ENCODE measurements around the gene MLNR. TPM values are rescaled to one million over a fixed set of nuclear protein-coding genes. Genes with fewer than 3 reads are reported as not detected.

MLNR gene
- polyA plus RNA-seq, 1 of the 3 experiments (the other 2 are of a cell fraction): not detected

DNA sequence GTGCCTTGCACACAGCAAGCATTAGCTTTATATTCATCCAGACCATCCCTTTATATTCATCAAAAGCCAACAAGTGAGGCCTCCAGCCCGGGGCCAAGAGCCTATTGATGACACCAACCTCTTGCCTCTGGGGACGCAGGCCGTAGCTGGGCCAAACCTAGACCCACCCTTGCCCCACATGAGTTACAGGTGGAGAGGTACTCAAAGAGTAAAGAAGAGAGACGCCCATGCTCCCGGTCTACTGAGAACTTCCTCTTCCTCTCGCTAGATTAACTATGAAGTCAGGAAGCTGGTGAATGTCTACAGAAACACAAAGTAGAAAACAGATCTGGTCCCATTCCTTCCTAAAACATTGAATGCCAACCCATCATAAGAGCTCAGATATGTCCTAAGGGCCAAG lies 3.8 kb upstream of the MLNR start:
- Histone ChIP-seq H3K79me2 (ENCODE audit: insufficient read depth) (no peaks in the 10 kb centered on the region), H2AFZ (ENCODE audit: low read depth) (no peak overlapping the region), H3K27me3 (ENCODE audit: insufficient read depth) (peaks cover 25% of the 10 kb centered on the region), H3K27ac (ENCODE audit: low read depth in 2 of 2, low read length in 1 of 2) (no peak overlapping the region), H3K9me2 (no peaks in the 10 kb centered on the region), H4K20me1 (ENCODE audit: insufficient read depth) (no peaks in the 10 kb centered on the region), H3K4me1 (ENCODE audit: control insufficient read depth in 1 of 2, insufficient read depth in 2 of 2, low read depth in 1 of 2, low read length in 1 of 2) (peaks cover 0 to 5% of the 10 kb centered on the region in 2 experiments; a peak in 1 of 4 replicates), H3K4me2 (no peak overlapping the region), H3K9ac (no peak overlapping the region), H3K36me3 (replicated peaks in 1 of 2; ENCODE audit: control insufficient read depth in 1 of 2, insufficient read depth in 2 of 2, low read length in 1 of 2) (peaks cover 0 to 7% of the 10 kb centered on the region in 2 experiments), H3F3A (replicated peaks; ENCODE audit: insufficient read depth) (peaks cover 7% of the 10 kb centered on the region), H3K4me3 (ENCODE audit: low read depth in 2 of 2, low read length in 1 of 2) (no peak overlapping the region), H3K9me3 (no peaks in the 10 kb centered on the region)
- POLR2A ChIA-PET: no interaction called here
- DNase-seq: no peak
- WGBS (ENCODE audit: low lambda C conversion rate): 90% methylated on average over 6 of the region's 6 CpGs
- CTCF ChIA-PET: interaction anchor here (1.6 kb wide), 1 partner anchor 24 kb away, joined by 5 read pairs; no protein-coding TSS in a partner anchor
- TF ChIP-seq TCF12 (IDR thresholded peaks at IDR 0.05) (no peak), RAD21 (IDR thresholded peaks at IDR 0.05; ENCODE audit: low read length) (no peak), GABPA (IDR thresholded peaks at IDR 0.05; ENCODE audit: low read depth) (no peak), POLR2AphosphoS5 (IDR thresholded peaks at IDR 0.05; ENCODE audit: low read depth, low read length) (no peak), RXRA (IDR thresholded peaks at IDR 0.05; ENCODE audit: borderline replicate concordance, low read depth) (no peak), RFX5 (IDR thresholded peaks at IDR 0.05; ENCODE audit: low read length) (no peak)

DNA sequence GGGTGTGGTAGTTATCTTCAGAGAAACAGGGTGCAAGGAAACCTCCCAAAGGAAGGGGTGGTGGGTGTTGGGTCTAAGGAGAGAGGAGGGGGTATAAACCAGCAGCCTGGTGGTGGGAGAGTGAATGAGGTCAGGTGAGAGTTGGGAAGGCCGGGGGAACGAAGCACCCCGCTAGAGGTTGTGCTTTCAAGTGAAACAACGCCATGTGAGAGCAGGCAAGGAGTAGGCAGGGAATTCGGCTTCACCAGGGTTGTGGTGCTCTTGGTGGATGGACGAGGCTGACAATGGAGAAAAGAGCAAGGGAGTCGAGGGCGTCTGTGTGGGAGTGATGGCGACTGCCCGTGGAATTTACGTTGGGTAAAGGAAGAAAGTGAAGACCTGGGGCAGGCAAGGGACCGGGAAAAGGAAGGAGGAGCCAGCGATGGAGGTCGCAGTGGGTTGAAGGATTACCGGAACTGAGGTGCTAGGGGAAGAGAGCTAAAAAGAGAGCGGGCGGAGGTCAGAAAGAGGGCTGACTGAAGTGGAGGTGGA lies 2.1 kb upstream of the MLNR start:
- POLR2A ChIA-PET: no interaction called here
- Histone ChIP-seq H3K27me3 (ENCODE audit: insufficient read depth) (peaks cover 40% of the 10 kb centered on the region), H3K9me3 (no peaks in the 10 kb centered on the region), H3K9ac (no peak overlapping the region), H2AFZ (ENCODE audit: low read depth) (no peak overlapping the region), H3K79me2 (ENCODE audit: insufficient read depth) (no peaks in the 10 kb centered on the region), H3K4me3 (ENCODE audit: low read depth in 2 of 2, low read length in 1 of 2) (no peak overlapping the region), H3K27ac (ENCODE audit: low read depth in 2 of 2, low read length in 1 of 2) (no peak overlapping the region), H3F3A (replicated peaks; ENCODE audit: insufficient read depth) (peaks cover 7% of the 10 kb centered on the region), H4K20me1 (ENCODE audit: insufficient read depth) (no peaks in the 10 kb centered on the region), H3K4me2 (no peak overlapping the region), H3K36me3 (replicated peaks in 1 of 2; ENCODE audit: control insufficient read depth in 1 of 2, insufficient read depth in 2 of 2, low read length in 1 of 2) (no peaks in the 10 kb centered on the region), H3K4me1 (ENCODE audit: control insufficient read depth in 1 of 2, insufficient read depth in 2 of 2, low read depth in 1 of 2, low read length in 1 of 2) (peaks cover 0 to 5% of the 10 kb centered on the region in 2 experiments; a peak in 1 of 4 replicates), H3K9me2 (no peaks in the 10 kb centered on the region)
- CTCF ChIA-PET: interaction anchor here (1.6 kb wide), 1 partner anchor 22 kb away, joined by 4 read pairs; no protein-coding TSS in a partner anchor
- no peak for TF ChIP-seq MEF2A (IDR thresholded peaks at IDR 0.05; ENCODE audit: borderline replicate concordance, low read depth)
- TF ChIP-seq, protein P1, sequence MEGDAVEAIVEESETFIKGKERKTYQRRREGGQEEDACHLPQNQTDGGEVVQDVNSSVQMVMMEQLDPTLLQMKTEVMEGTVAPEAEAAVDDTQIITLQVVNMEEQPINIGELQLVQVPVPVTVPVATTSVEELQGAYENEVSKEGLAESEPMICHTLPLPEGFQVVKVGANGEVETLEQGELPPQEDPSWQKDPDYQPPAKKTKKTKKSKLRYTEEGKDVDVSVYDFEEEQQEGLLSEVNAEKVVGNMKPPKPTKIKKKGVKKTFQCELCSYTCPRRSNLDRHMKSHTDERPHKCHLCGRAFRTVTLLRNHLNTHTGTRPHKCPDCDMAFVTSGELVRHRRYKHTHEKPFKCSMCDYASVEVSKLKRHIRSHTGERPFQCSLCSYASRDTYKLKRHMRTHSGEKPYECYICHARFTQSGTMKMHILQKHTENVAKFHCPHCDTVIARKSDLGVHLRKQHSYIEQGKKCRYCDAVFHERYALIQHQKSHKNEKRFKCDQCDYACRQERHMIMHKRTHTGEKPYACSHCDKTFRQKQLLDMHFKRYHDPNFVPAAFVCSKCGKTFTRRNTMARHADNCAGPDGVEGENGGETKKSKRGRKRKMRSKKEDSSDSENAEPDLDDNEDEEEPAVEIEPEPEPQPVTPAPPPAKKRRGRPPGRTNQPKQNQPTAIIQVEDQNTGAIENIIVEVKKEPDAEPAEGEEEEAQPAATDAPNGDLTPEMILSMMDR (IDR thresholded peaks at IDR 0.05): no peak
- TF ChIP-seq YY1 (IDR thresholded peaks at IDR 0.05; ENCODE audit: low read depth): no peak
- TF ChIP-seq EP300 (IDR thresholded peaks at IDR 0.05; ENCODE audit: borderline replicate concordance in 1 of 2, low read depth in 1 of 2, low read length in 1 of 2): no peak
- TF ChIP-seq RXRA (IDR thresholded peaks at IDR 0.05; ENCODE audit: borderline replicate concordance, low read depth): no peak
- TF ChIP-seq, protein P2, sequence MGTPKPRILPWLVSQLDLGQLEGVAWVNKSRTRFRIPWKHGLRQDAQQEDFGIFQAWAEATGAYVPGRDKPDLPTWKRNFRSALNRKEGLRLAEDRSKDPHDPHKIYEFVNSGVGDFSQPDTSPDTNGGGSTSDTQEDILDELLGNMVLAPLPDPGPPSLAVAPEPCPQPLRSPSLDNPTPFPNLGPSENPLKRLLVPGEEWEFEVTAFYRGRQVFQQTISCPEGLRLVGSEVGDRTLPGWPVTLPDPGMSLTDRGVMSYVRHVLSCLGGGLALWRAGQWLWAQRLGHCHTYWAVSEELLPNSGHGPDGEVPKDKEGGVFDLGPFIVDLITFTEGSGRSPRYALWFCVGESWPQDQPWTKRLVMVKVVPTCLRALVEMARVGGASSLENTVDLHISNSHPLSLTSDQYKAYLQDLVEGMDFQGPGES (IDR thresholded peaks at IDR 0.05; ENCODE audit: low read depth, low read length): no peak
- no peak for TF ChIP-seq GATA2 (CRISPR knock-in tag; IDR thresholded peaks at IDR 0.05)
- TF ChIP-seq JUND (IDR thresholded peaks at IDR 0.05): no peak
- TF ChIP-seq RFX5 (IDR thresholded peaks at IDR 0.05; ENCODE audit: low read length): no peak
- TF ChIP-seq, protein P3, sequence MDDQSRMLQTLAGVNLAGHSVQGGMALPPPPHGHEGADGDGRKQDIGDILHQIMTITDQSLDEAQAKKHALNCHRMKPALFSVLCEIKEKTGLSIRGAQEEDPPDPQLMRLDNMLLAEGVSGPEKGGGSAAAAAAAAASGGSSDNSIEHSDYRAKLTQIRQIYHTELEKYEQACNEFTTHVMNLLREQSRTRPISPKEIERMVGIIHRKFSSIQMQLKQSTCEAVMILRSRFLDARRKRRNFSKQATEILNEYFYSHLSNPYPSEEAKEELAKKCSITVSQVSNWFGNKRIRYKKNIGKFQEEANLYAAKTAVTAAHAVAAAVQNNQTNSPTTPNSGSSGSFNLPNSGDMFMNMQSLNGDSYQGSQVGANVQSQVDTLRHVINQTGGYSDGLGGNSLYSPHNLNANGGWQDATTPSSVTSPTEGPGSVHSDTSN (IDR thresholded peaks at IDR 0.05): no peak
- no peak for TF ChIP-seq NRF1 (IDR thresholded peaks at IDR 0.05; ENCODE audit: low read depth, low read length)
- no peak for TF ChIP-seq TAF1 (IDR thresholded peaks at IDR 0.05; ENCODE audit: borderline replicate concordance, low read depth, low read length)
- no peak for TF ChIP-seq POLR2AphosphoS5 (IDR thresholded peaks at IDR 0.05; ENCODE audit: low read depth, low read length)
- no peak for TF ChIP-seq TEAD4 (IDR thresholded peaks at IDR 0.05; ENCODE audit: borderline replicate concordance, insufficient read depth)
- no peak for TF ChIP-seq MXI1 (IDR thresholded peaks at IDR 0.05; ENCODE audit: low read depth, low read length)
- DNase-seq: no peak
- WGBS (ENCODE audit: low lambda C conversion rate): 81% methylated on average over 17 of the region's 17 CpGs
